GM23338 (cell line): ENCODE results near the gene MPRIP.

Experiments used
- CTCF ChIP-seq, 2 experiments: fragments of 200-600 bp in 1 of 2; sonication (generic) in 1 of 2; conservative IDR thresholded peaks; 2 replicates each; pipeline versions ENCODE4 v1.5.1 to v1.6.1; 2016 to 2017; ENCODE audit warnings: antibody characterized with exemption in 2 of 2, low read depth in 2 of 2, mild to moderate bottlenecking in 2 of 2, moderate library complexity in 1 of 2
- EZH2 ChIP-seq: fragments of 200-600 bp; sonication (generic); IDR thresholded peaks from one replicate; pipeline ENCODE4 v1.8.0; 2017; ENCODE audit warnings: antibody characterized with exemption, mild to moderate bottlenecking, low read depth; ENCODE audit not compliant: unreplicated experiment
- EZH2phosphoT487 ChIP-seq: fragments of 200-600 bp; sonication (generic); IDR thresholded peaks from one replicate; pipeline ENCODE4 v1.8.1; 2018; ENCODE audit warnings: antibody characterized with exemption; ENCODE audit not compliant: unreplicated experiment
- JUNB ChIP-seq: IDR thresholded peaks from one replicate; pipeline ENCODE4 v1.6.1; 2016; ENCODE audit warnings: antibody characterized with exemption; ENCODE audit not compliant: unreplicated experiment
- NANOG ChIP-seq: IDR thresholded peaks from 2 replicates; pipeline ENCODE4 v1.6.1; 2016; ENCODE audit warnings: antibody characterized with exemption, borderline replicate concordance
- POLR2AphosphoS5 ChIP-seq: IDR thresholded peaks from 2 replicates; pipeline ENCODE4 v1.6.1; 2016; ENCODE audit warnings: antibody characterized with exemption, low read depth
- REST ChIP-seq: IDR thresholded peaks from one replicate; pipeline ENCODE4 v1.6.1; 2018; ENCODE audit warnings: antibody characterized with exemption; ENCODE audit not compliant: unreplicated experiment
- STAT1 ChIP-seq: IDR thresholded peaks from one replicate; pipeline ENCODE4 v1.6.1; 2016; ENCODE audit warnings: antibody characterized with exemption; ENCODE audit not compliant: unreplicated experiment
- TF ChIP-seq, protein P1 (sequence below): IDR thresholded peaks from 2 replicates; pipeline ENCODE4 v1.6.1; 2016; ENCODE audit warnings: antibody characterized with exemption

DNA sequence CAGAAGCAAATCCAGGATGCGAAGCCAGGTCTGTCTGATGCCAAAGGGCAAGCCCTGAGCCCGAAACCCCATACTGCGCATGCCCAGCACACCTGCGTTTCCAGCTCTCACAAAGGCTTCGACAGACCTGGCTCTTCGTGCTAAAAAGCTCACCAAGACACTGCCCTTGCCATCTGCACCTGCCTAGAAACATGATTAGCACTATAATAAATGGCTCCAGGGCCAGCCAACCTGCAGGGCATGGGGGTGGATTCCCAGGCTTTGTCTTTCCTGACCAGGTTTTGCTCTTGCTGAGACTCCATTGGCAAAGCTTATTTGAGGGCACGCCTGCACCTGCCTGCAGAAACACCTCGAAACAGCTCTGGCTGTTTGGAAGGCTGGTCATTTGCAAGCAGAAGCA lies 178.3 kb downstream of the MPRIP start:
- TF ChIP-seq CTCF (conservative IDR thresholded peaks at IDR 0.05; ENCODE audit: low read depth in 2 of 2) (no peak), REST (no peak), POLR2AphosphoS5 (no peak), EZH2phosphoT487 (no peak), STAT1 (no peak), EZH2 (no peak), JUNB (no peak), NANOG (no peak)
- TF ChIP-seq, protein P1, sequence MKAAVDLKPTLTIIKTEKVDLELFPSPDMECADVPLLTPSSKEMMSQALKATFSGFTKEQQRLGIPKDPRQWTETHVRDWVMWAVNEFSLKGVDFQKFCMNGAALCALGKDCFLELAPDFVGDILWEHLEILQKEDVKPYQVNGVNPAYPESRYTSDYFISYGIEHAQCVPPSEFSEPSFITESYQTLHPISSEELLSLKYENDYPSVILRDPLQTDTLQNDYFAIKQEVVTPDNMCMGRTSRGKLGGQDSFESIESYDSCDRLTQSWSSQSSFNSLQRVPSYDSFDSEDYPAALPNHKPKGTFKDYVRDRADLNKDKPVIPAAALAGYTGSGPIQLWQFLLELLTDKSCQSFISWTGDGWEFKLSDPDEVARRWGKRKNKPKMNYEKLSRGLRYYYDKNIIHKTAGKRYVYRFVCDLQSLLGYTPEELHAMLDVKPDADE: no peak
